NCI-H2227 (cell line): Measurements from ENCODE around the gene GOLGA6C.
A peak's percentile ranks its signal among the peaks of the same experiment; 100 is the strongest.
"Not testable (repeated sequence)": the region's sequence is repeated elsewhere in the genome, so short reads cannot be mapped to it uniquely, and the experiment has no call there.

ENCODE experiments used
- DNase-seq: peaks from one replicate; lab custom pipeline; 2025; ENCODE audit not compliant: unreplicated experiment; lab: John Stamatoyannopoulos, UW

GOLGA6C gene

GRCh38 chr15:75252285-75252684 lies 5.8 kb upstream of the GOLGA6C start:
- DNase-seq = not testable (repeated sequence)

DNA sequence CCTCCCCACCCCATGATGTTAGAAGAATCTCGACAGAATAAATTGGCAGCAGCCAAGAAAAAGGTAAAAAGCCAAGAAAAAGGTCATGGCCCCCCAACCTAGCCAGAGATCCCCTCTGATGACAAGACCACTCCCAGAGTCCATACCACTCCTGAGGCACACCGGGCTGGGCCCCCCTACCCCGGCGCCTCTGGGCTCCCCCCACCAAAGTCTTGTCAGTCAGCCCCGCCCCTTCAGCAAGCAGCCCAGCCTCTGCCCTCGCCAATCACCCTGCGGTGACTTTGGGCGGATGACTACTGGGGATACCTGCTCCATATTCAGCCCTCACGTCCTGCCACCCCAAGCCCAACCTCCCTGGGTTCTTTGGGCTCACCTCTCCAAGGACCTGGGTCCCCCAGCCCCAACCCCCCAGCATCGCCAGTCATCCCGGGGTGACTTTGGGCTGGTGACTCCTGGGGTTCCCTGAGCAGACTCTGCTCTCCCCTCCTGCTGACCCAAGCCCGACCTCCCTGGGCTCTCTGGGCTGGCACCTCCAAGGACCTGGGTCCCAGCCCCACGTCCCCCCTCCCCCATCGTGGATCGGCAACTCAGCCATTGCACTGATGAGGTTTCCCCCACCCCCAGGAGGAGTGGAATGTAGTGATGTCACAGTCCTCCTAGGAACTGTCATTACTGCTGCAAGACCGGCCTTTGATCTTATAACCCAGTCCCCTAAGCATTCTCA lies 648 bp downstream of the GOLGA6C start:
- not testable (repeated sequence) for DNase-seq

GRCh38 chr15:75259873-75260272 lies 1.7 kb downstream of the GOLGA6C start:
- not testable (repeated sequence) for DNase-seq

- not testable (repeated sequence) for DNase-seq
Observed at GRCh38 chr15:75273751-75274359, 15.7 kb downstream of the GOLGA6C start.

DNA sequence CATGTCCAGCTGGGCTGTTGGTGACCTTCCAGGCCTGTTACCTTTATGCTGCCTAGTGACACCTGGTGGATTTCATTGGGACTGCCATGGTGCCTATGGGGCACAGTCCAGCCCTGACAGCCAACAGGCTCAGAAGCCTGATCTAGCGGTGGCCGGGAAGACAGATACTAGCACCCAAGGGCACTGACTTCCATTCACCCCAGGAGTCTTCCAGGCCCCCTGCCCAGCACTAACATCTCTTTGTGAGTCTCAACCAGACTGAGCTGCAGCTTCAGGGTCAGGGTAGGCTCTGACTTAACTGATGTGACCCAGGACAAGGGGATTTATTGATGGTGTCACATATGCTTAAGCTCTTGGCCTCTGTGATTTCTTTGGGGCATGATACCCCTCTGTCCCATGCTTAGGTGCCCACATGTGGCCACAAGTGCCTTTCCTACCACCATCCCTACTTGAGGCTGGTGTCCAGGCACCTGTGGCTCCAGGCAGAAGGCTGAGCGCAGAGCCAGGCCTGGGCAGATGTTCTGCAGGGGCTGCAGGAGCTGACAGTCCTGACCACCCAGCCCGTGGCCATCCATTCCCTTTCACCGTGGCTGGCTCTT lies 16.5 kb downstream of the GOLGA6C start:
- not testable (repeated sequence) for DNase-seq

DNA sequence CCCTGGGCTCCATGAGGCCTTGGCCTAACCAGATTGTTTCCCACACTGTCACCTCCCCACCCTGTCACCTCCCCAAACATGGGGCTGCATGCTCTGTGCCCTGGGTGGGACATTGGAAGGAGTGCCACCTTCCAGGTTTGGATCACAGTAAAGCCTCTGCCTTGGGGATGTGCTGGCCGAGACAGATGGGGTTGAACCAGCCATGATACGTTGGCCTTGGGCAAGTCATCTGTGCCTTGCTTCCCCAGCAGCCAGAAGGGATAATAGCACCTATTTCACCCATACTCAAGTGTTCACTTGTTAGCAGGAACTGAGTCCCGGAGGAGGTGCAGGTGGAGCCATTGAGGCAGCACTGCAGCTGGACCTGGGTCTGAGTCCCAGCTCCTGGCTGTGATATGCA lies 17.5 kb downstream of the GOLGA6C start:
- not testable (repeated sequence) for DNase-seq

DNA sequence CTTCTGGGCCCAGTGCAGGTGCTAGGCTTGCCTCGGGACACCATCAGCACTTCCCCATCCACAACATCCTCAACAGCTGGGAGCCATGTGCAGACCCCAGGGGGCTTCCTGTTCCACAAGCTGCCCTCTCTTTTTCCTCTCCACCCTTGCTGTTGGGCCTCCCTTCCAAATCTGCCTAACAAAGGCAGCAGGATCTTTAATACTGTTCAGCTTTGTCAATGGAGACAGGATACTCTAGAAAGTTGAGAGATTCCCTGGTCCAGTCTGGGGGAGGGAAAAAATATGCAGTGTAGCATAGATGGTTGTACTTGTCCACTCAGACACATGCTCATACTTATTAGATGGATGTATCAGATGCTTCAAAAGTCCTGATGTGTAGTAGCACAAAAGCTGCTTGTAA lies 20.4 kb downstream of the GOLGA6C start:
- not testable (repeated sequence) for DNase-seq

DNA sequence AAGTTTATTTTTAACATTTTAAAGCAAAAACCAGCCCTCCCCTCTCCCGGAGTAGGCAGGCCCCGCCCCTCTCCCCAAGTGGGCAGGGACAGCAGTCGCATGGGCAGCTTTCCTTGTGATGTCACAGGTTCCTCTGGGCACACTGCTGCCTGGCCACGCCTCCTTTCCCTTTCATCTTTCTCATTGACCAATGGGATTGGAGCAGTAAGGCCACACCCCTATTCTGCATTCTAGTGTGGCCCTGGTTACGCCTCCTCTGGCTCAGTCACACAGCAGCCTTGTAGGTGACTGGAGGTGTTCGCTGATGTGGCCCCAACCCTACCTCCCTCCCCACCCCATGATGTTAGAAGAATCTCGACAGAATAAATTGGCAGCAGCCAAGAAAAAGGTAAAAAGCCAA lies 24.4 kb downstream of the GOLGA6C start, which contains the start of gene GOLGA6D:
GOLGA6D (plus strand) TSS at position 264 of the 400 bp plus-strand sequence; CDS start at position 305, 41 bp downstream.
- DNase-seq = not testable (repeated sequence)

DNA sequence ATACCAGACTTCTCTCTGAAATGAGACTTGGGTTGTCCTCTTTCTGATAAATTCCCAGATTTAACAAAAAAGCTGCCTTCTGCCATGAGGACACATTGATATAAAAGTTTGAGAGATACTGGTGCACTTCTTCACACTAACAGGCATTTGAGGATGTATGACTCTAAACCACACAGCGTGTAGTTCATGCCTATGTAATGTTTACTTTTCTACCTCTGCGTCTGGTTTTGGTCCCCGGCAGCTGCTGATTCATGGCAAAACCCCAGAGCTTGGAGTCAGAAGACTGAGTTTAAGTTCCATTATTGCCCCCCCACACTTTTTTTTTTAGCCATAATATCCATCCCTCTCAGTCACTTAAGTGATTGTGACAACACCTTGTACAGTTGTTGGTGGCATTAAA lies 26.0 kb downstream of the GOLGA6C start:
- not testable (repeated sequence) for DNase-seq

DNA sequence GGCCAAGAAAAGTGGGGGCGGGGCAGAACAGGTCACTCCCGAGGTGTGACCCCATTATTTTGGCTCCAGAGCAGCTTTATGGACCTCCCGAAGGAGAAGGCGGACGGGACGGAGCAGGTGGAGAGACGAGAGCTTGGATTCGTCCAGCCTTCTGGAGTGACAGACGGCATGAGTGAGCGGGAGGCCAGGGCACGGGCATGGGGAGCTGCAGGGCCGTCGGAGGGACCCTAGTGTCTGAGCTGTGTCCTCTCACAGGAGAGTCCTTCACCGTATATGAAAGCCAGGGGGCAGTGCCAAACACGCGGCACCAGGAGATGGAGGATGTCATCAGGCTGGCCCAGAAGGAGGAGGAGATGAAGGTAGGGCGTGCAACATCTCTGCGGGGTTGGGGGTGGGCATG lies 35.5 kb downstream of the GOLGA6C start:
- DNase-seq = not testable (repeated sequence)

- not testable (repeated sequence) for DNase-seq
Observed at GRCh38 chr15:75298541-75299310, 40.6 kb downstream of the GOLGA6C start.

DNA sequence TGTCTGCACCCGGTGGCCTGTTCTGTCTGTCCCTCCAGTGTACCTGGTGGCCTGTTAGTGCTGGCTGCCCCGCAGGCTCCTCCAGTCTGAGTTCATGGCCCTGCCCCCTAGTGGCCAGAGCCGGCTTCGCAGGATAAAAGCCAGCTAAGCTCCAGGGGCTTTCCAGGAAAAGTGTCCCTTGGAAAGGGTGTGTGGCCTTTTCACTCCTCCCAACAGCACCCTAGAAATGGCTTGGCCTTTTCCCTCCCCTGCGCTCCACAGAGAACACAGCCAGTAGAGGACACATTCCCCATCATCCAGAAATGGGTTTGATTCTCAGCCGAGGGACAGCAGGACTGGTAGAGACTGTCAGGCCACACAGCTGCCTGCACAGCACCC lies 41.2 kb downstream of the GOLGA6C start:
- not testable (repeated sequence) for DNase-seq

DNA sequence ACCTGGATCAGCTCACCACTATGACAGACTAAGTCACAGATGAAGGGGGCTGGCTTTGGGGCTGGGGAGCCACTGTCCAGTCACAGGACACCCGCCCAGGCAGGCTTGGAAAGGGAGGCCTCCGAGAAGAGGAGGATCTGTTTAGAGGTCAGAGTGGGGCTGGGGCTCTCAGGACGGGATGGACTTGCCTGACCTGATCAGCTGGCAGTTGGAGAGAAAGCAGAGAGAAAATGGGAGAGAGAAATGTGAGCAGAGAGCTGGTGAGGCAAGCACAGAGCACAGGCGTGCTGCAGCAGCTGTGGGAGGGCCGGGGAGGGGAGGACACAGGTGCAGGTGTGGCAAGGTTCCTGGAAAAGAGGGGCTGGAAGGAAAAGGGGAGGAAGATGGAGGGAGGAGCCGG lies 41.9 kb downstream of the GOLGA6C start:
- DNase-seq = not testable (repeated sequence)

DNA sequence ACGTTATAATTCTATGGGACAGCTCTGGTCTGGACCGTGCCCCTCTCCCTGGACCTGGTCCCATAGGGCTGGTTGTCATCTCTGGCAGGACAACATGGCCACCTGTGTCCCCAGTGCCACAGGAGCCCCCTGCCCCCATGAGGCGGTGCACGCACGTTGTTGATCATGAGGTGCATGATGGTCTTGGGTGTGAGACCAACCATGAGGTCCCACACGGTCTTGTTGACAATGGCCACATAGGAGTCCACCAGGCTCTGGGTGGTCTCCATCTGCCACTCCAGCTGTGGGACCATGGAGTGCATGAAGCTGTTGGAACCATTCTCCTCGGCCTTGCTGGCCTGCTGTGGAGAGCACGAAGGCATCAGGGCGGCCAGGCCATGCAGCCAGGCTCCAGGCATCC lies 44.2 kb downstream of the GOLGA6C start:
- no peak for DNase-seq

GRCh38 chr15:75302753-75303152 lies 44.6 kb downstream of the GOLGA6C start:
- DNase-seq = not testable (repeated sequence)

- no peak for DNase-seq
Observed at GRCh38 chr15:75306188-75306587, 48.1 kb downstream of the GOLGA6C start.

GRCh38 chr15:75307778-75308390 lies 49.8 kb downstream of the GOLGA6C start:
- peak; percentile 27 for DNase-seq

DNA sequence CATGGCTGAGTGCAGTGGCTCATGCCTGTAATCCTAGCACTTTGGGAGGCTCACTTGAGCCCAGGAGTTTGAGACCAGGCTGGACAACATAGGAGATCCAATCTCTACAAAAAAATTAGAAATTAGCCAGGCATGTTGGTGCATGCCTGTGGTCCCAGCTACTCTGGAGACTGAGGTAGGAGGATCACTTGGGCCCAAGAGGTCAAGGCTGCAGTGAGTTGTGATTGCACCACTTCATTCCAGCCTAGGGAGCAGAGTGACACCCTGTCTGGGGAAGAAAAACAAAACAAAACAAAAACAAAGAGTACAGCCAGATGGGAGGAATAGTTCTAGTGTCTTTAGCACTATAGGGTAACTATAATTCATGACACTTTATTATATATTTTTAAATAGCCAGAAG lies 51.6 kb downstream of the GOLGA6C start:
- no peak for DNase-seq

DNA sequence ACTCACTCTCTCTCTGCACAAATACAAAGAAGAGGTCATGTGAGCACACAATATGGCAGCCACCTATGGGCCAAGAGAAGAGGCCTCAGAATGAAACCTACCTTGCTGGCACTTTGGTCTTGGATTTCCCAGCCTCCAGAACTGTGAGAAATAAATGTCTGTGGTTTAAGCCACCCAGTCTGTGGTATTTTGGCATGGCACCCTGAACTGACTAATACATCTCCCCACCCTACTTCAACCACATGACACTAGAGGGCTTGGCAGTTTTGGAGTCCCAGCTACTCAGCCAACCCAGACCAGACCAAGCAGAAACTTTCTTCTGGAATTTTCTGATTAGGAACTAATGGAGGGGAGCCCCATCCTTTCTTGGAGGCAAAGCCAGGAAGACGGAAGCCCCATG lies 54.4 kb downstream of the GOLGA6C start:
- not testable (repeated sequence) for DNase-seq

DNA sequence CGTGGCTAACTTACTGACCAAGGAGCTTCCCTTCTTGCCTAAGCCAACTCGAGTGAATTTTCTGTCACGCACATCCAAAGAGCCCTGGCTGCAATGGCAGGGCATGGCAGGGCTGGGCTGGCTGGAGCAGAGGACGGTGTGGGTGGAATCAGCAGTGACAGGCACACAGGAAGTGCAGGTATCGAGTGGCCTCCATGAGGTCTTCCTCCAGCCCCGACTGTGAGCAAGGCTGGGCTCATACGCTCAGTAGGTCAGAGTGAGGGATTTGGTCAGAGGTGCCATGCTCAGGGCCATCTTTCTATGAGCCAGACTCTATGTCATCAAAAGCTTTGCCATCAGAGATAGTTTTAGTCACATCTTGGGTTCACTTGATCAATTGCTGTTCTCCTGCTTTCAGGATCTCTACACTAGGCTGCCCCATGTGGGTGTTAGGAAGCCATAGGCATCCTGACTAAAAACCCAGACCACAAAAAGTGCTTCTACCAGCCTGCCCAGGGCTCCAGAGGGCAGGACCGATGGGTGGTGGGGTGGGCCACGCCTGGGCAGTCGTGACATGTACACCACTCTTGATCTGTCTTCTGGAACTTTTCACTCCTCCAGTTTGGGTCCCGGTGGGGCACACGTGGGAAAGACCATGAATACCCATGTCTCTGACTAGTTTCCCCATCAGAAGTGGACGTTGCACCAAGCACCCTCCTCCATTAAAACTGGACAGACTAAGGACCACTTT lies 55.1 kb downstream of the GOLGA6C start:
- DNase-seq = no peak
